GM18868 (cell line): Measurements from ENCODE around the gene SDF4.
"Not testable (repeated sequence)": the region's sequence is repeated elsewhere in the genome, so short reads cannot be mapped to it uniquely, and the experiment has no call there.

Experiments
- ATAC-seq: cut with Tn5 transposase; IDR thresholded peaks from one replicate; pipeline ENCODE4 v1.9.1; 2021; ENCODE audit warnings: mild to moderate bottlenecking, moderate library complexity; ENCODE audit not compliant: unreplicated experiment

SDF4 gene

GRCh38 chr1:1199961-1200875 is 31.6 kb downstream of the SDF4 start:
- no peak for ATAC-seq

- no peak for ATAC-seq
Observed at GRCh38 chr1:1199141-1199960, 32.5 kb downstream of the SDF4 start.

- no peak for ATAC-seq
Observed at GRCh38 chr1:1198423-1199140, 33.2 kb downstream of the SDF4 start.

GRCh38 chr1:1197551-1198422 is 34.0 kb downstream of the SDF4 start:
- no peak for ATAC-seq

- no peak for ATAC-seq
Observed at GRCh38 chr1:1197188-1197500, 34.7 kb downstream of the SDF4 start.

DNA sequence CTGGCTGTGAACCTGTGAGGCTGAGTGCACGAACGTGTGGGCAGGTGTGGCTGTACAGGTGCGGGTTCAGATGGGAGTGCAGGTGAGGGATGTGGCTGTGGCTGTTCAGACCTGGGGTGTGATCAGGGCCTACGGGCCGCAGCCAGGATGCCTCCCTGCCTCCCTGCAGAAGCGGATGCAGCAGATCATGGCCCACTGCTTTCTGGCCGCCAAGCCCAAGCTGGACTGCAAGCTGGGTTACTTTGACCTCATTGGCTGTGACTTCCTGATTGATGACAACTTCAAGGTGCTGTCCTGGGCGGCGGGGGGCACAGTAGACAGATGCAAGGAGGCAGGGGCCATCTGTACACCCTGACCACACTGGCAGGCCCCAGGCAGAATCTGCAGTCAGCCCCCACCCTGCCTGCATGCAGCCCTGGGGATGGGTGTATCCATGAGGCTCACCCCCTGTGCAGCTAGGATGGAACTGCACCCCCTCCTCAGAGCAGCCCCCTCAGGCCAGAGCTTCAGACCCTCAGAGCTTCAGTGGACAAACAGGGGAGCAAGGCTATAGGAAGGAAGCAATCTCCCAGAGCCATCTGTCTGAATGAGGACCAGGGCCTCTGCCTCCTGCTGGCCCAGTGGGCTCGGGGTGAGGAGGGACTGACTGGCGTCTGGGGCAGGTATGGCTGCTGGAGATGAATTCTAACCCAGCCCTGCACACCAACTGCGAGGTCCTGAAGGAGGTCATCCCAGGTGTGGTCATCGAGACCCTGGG is 35.2 kb downstream of the SDF4 start:
- ATAC-seq = no peak

DNA sequence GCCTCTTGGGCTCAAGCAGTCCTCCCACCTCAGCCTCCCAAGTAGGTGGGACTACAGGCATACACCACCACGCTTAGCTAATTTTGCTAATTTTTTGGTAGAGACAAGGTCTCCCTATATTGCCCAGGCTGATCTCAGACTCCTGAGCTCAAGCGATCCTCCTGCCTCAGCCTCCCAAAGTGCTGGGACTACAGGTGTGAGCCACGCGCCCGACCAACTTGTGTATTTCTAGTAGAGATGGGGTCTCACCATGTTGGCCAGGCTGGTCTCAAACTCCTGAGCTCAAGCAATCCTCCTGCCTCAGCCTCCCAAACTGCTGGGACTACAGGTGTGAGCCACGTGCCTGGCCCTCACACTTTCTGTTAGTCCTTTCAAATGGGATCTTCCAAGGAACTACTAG is 36.1 kb downstream of the SDF4 start:
- not testable (repeated sequence) for ATAC-seq

- ATAC-seq = no peak
Observed at GRCh38 chr1:1194723-1195122, 37.1 kb downstream of the SDF4 start.

DNA sequence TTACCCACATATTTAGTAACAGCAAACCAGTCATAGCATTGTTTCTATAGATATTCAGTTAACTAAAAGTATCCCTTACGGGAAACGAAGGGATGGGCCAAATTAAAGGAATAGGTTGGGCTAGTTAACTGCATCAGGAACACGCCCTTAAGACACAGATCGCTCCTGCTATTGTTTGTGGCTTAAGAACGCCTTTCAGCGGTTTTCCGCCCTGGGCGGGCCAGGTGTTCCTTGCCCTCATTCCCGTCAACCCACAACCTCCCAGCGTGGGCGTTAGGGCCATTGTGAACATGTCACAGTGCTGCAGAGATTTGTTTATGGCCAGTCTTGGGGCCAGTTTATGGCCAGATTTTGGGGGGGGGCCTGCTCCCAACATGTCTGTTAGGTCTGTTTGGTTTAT is 40.1 kb downstream of the SDF4 start:
- no peak for ATAC-seq

- no peak for ATAC-seq
Observed at GRCh38 chr1:1189111-1189510, 42.7 kb downstream of the SDF4 start.

DNA sequence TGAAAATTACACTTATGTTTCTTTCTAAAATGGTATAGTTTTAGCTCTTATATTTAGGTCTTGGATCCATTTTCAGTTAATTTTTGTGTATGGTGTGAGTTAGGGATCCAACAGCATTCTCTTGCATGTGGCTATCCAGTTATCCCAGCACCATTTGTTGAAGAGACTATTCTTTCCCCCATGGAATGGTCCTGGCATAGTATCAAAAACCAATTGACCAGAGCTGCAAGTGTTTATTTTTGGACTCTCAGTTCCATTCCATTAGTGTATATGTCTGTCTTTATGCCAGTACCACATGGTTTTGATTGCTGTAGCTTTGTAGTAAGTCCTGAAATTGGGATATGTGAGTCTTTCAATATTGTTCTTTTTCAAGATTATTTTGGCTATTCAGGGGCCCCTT is 43.9 kb downstream of the SDF4 start:
- ATAC-seq = no peak

DNA sequence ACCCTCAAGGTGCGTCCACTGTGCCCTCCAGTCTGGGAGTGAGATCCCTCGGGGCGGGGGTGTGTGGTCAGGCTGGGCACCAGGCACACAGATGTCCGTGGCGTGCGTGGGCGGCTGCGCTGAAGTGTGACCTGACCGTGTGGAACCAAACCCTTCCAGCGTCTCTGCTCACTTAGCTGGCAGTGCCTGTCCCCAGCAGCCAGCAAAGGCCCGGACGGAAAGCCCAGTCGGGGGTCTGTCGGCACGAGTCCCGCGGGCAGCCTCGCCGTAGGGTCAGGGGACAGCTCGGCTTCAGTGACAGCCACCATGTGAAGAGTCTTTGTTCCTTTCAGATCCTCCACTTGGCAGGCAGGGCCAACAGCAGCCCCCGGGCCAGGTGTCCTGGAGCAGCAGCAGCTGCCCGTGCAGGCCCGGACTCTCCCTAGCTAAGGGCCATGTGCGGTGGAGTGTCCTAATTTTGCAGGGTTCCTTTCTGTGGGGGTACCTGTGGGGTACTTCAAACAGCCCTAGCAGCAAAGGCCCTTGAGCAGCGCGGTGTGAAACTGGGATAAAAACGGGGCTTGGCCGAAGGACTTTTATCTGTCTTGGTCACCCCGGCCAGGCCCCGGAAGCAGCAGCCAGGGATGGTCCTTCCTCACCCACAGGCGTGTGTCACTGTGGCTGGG is 46.6 kb downstream of the SDF4 start:
- ATAC-seq = no peak

DNA sequence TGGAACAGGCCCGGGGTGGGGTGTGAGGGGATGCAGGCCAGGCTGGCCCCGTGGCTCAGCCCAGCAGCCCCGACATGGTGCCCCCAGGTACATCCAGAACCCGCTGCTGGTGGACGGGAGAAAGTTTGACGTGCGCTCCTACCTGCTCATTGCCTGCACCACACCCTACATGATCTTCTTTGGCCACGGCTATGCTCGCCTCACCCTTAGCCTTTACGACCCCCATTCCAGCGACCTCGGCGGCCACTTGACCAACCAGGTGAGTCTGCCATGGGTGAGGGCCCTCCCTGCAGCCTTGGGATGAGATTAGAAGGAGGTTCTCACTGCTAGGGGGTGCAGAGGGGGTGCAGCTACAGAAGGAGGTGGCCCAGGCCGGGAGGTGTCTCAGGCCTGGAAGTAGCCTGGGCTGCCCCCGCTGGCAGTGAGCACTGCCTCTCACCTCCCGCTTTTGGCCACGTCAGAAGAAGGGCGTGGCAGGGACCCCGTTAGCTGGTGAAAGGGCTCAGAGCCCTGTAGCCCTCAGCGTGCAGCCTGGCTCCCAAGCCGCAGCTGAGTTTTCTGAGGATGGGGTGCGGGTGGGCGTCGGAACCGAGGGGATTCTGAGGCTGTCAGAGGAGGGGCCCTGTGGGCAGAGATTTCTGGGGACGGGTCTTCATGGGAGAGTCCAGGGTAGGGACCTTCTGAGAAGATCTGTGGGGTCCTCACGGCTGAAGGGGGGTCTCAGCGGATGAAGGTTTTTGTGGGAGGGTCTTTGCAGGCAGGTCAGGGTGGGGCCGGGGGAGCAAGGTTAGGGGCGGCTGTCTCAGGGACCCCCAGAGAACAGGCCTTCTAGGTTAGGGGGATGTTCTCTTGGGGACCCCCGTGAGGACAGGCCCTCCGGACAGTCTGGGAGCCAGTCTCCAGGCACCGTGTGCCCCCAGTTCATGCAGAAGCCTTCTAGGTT is 47.7 kb downstream of the SDF4 start:
- ATAC-seq = no peak

DNA sequence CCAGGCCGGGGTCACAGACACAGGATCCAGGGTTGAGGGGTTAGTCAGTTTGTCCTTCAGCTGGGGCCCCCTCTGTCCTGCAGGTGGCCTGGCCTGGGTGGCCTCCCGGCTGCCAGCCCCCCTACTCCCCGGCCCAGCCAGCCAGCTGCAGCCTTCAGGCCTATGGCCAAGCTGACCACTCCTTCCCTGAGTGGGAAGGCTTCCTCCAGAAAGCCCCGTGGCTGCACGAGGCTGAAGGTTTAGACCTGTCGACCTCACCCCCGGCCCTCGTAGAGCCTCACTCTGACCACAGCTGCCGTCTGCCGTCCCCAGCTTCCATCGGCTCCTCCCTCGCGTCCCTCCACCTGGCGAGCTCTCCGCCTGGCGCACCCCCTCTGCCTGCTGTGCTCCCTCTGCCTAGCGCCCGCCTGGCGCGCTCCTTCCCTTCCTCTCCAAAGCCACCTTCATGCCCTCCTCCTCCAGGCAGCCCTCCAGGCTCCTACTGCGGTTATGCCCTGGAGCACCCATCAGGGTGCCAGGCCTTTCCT is 48.5 kb downstream of the SDF4 start:
- ATAC-seq = no peak

DNA sequence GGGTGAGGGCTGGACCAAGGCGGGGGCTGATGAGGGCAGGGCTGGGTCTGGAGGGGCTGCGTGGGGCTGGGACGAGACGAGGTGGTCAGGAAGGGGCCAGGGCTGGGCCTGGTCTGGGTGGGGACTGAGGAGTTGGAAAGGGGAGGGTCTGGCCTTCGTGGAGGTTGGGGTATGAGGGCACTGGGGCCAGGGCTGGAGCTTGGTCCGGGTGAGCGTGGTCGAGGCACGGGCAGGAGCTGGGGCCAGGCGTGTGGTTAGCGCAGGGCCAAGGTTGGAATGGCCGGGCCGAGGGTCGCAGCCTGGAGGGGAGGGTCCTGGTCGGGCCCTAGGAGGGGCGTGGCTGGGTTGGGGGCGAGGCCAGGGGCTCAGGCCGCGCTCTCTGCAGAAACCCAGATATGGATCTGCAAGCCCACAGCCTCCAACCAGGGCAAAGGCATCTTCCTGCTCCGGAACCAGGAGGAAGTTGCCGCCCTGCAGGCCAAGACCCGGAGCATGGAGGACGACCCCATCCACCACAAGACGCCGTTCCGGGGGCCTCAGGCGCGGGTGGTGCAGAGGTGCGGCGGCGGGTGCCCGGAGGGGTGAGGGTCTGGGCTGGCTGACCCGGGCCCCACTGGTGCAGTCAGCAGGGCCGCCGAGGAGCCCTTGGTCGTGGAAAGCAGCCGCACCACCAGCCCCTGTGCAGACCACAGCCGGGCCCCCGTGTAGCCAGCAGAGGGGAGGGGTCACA is 49.1 kb downstream of the SDF4 start:
- ATAC-seq = no peak

- no peak for ATAC-seq
Observed at GRCh38 chr1:1181938-1182410, 49.8 kb downstream of the SDF4 start.
